NB4 (cell line): Measurements from ENCODE around the gene HLTF.

Experiments
- DNase-seq: peaks from one replicate; pipeline ENCODE4 v3.0.0; 2010; ENCODE audit warnings: low read depth
- H3K4me3 ChIP-seq: one replicate; pipeline ENCODE4 v1.5.1; 2011; ENCODE audit warnings: mild to moderate bottlenecking, low read depth, low read length, moderate library complexity
- CTCF ChIP-seq: IDR thresholded peaks from one replicate; pipeline ENCODE4 v1.5.1; 2012; ENCODE audit warnings: low read depth, low read length
- MAX ChIP-seq: IDR thresholded peaks from 2 replicates; pipeline ENCODE4 v1.6.1; 2011; ENCODE audit warnings: low read depth, low read length
- MYC ChIP-seq: IDR thresholded peaks from 2 replicates; pipeline ENCODE4 v1.6.1; 2011; ENCODE audit warnings: low read depth, low read length
- POLR2A ChIP-seq: IDR thresholded peaks from 2 replicates; pipeline ENCODE4 v1.6.1; 2011; ENCODE audit warnings: mild to moderate bottlenecking; ENCODE audit not compliant: insufficient read length; ENCODE audit errors: extremely low read depth

HLTF gene

GRCh38 chr3:149009732-149010131 lies 76.6 kb downstream of the HLTF start:
- peak; percentile 72 for DNase-seq
- no peak overlapping the region for H3K4me3 ChIP-seq
- TF ChIP-seq POLR2A = no peak
- no peak for TF ChIP-seq MYC
- TF ChIP-seq MAX = no peak
- TF ChIP-seq CTCF = no peak

GRCh38 chr3:149007567-149008257 lies 78.6 kb downstream of the HLTF start:
- DNase-seq = no peak
- no peak overlapping the region for H3K4me3 ChIP-seq
- TF ChIP-seq MAX = no peak
- TF ChIP-seq MYC = no peak
- no peak for TF ChIP-seq POLR2A
- no peak for TF ChIP-seq CTCF

- TF ChIP-seq MYC = no peak
- no peak for DNase-seq
- H3K4me3 ChIP-seq = no peak overlapping the region
Measured at GRCh38 chr3:149005416-149005815, 80.9 kb downstream of the HLTF start.

- no peak for TF ChIP-seq CTCF
- no peak for TF ChIP-seq MYC
- no peak for TF ChIP-seq POLR2A
- no peak for TF ChIP-seq MAX
- H3K4me3 ChIP-seq = no peak overlapping the region
- DNase-seq = no peak
Measured at GRCh38 chr3:149004622-149005021, 81.7 kb downstream of the HLTF start.

- no peak for DNase-seq
- H3K4me3 ChIP-seq = no peak overlapping the region
- no peak for TF ChIP-seq MAX
- TF ChIP-seq POLR2A = no peak
- TF ChIP-seq CTCF = no peak
- TF ChIP-seq MYC = no peak
Measured at GRCh38 chr3:149003653-149004305, 82.6 kb downstream of the HLTF start.

- H3K4me3 ChIP-seq = no peak overlapping the region
- TF ChIP-seq CTCF = no peak
- TF ChIP-seq MYC = no peak
- no peak for TF ChIP-seq MAX
- TF ChIP-seq POLR2A = no peak
- no peak for DNase-seq
Measured at GRCh38 chr3:149001727-149002126, 84.6 kb downstream of the HLTF start.
